Stimulated activated naive CD8-positive, alpha-beta T cell treated with anti-CD3 and anti-CD28 coated beads, Interleukin-15, amount 100 ng/mL, for 72 hours (primary cell): ENCODE results near the gene TTLL11.
"Not testable (repeated sequence)": the region's sequence is repeated elsewhere in the genome, so short reads cannot be mapped to it uniquely, and the experiment has no call there.

Source experiments
- ATAC-seq: fragments of 150-1000 bp; cut with Tn5 transposase; 2 replicates; pipeline ENCODE4 v1.10.0; 2021; ENCODE audit warnings: mild to moderate bottlenecking, moderate library complexity
- DNase-seq, 2 donors: peaks; one replicate each; pipeline ENCODE4 v3.0.0; 2021 to 2022
- H3K27ac Mint-ChIP-seq, 2 donors: one replicate each; pipeline ENCODE4 v1.8.0; 2022; ENCODE audit warnings: mild to moderate bottlenecking in 2 of 2, mixed read lengths in 2 of 2, moderate library complexity in 2 of 2
- H3K27me3 Mint-ChIP-seq: one replicate; pipeline ENCODE4 v1.8.0; 2022; ENCODE audit warnings: mixed read lengths
- H3K4me1 Mint-ChIP-seq: one replicate; pipeline ENCODE4 v1.8.0; 2022; ENCODE audit warnings: mild to moderate bottlenecking, mixed read lengths
- H3K4me3 Mint-ChIP-seq, 2 donors: one replicate each; pipeline ENCODE4 v1.8.0; 2022; ENCODE audit warnings: mild to moderate bottlenecking in 2 of 2, mixed read lengths in 2 of 2, moderate library complexity in 1 of 2
- H3K9me3 Mint-ChIP-seq, 2 donors: one replicate each; pipeline ENCODE4 v1.8.0; 2022; ENCODE audit warnings: mixed read lengths in 2 of 2

Gene TTLL11

GRCh38 chr9:122118343-122119165, 25.4 kb upstream of the TTLL11 start:
- Mint-ChIP-seq H3K9me3 (no peaks in the 10 kb centered on the region), H3K4me3 (no peak overlapping the region), H3K4me1 (peaks cover 8% of the 10 kb centered on the region), H3K27me3 (peaks cover 14% of the 10 kb centered on the region), H3K27ac (no peak overlapping the region)
- ATAC-seq (no peak), DNase-seq (no peak)

- not testable (repeated sequence) for H3K9me3 Mint-ChIP-seq, H3K27ac Mint-ChIP-seq, ATAC-seq, H3K4me1 Mint-ChIP-seq, H3K4me3 Mint-ChIP-seq, DNase-seq
- peaks cover 26% of the 10 kb centered on the region for H3K27me3 Mint-ChIP-seq
Observed at GRCh38 chr9:122117241-122117640, 24.1 kb upstream of the TTLL11 start.

GRCh38 chr9:122116448-122117173, 23.5 kb upstream of the TTLL11 start:
- DNase-seq, result no peak
- Mint-ChIP-seq H3K9me3 (no peaks in the 10 kb centered on the region), H3K4me1 (no peaks in the 10 kb centered on the region), H3K27me3 (peaks cover 27% of the 10 kb centered on the region), H3K27ac (no peak overlapping the region), H3K4me3 (no peak overlapping the region)
- ATAC-seq, result no peak

DNA sequence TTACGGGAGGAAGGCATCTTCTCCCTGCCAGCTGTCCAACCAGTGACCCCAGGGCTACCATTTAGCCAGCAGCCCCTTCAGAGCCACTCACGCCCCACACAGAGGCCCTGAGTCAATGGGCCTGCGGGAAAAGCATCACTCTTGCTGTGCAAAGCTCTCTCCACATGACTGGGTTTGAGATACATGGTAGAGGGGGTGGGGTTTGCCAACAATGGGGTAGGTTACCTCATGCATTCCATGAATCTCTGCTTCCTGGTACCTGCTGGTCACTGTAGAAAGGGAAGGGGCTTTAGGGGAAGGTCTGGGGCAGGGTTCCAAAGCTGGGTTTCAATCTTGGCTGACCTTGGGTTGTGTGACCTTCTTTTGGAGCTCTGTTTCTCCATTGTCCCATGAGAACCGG, 22.9 kb upstream of the TTLL11 start:
- peaks cover 27% of the 10 kb centered on the region for H3K27me3 Mint-ChIP-seq
- H3K4me1 Mint-ChIP-seq, result no peaks in the 10 kb centered on the region
- no peak overlapping the region for H3K27ac Mint-ChIP-seq
- no peaks in the 10 kb centered on the region for H3K9me3 Mint-ChIP-seq
- H3K4me3 Mint-ChIP-seq, result no peak overlapping the region
- DNase-seq (no peak), ATAC-seq (no peak)

- ATAC-seq, result no peak
- no peak overlapping the region for H3K4me3 Mint-ChIP-seq
- H3K27me3 Mint-ChIP-seq, result peaks cover 27% of the 10 kb centered on the region
- no peaks in the 10 kb centered on the region for H3K4me1 Mint-ChIP-seq
- no peaks in the 10 kb centered on the region for H3K9me3 Mint-ChIP-seq
- H3K27ac Mint-ChIP-seq, result no peak overlapping the region
- no peak for DNase-seq
Observed at GRCh38 chr9:122115176-122116035, 22.3 kb upstream of the TTLL11 start.

DNA sequence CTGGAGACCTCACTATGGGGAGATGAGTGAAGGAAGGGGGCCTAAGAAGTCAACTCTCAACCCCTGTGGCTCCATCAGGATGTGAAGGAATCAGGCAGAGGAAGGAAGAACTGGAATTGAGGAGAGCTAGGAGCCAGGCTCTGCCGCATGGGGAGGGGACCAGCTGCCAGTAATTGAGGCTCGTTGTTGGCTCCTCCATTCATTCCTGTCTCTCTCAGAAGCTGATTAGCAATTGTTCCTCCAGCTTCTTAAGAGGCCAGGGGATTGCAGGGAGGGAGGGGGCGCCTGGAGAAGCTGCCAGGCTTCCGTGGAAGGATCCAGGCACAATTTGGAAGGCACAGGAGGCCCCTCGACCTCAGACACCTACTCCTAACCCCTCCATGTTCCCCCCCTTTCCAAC, 20.5 kb upstream of the TTLL11 start:
- no peak for ATAC-seq
- Mint-ChIP-seq H3K9me3 (no peaks in the 10 kb centered on the region), H3K27ac (no peak overlapping the region), H3K4me3 (no peak overlapping the region), H3K4me1 (no peaks in the 10 kb centered on the region), H3K27me3 (peaks cover 27% of the 10 kb centered on the region)
- DNase-seq, result no peak

DNA sequence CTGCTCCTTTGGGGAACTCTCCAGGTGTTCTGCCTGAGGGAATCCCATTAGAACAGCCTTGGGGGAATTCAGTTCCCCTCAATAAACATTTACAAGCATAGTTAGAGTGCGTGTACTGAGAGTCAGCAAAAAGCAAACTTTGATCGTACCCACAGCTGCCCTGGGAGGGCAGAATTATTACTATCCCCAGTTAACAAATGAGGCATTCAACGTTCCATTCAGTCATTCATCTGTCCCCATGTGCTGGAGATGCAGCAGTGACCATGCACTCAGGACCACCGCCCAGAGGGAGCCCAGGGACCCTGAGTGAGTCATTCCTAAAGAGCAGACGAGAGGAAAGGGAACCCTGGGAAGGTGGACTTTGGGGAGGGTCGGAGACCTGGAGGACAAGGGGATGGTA, 19.1 kb upstream of the TTLL11 start:
- Mint-ChIP-seq H3K27ac (peak overlapping the region in 1 of 2 donors; percentile 42), H3K9me3 (no peaks in the 10 kb centered on the region), H3K4me3 (no peak overlapping the region), H3K4me1 (no peaks in the 10 kb centered on the region), H3K27me3 (peaks cover 27% of the 10 kb centered on the region)
- ATAC-seq (no peak), DNase-seq (no peak)

DNA sequence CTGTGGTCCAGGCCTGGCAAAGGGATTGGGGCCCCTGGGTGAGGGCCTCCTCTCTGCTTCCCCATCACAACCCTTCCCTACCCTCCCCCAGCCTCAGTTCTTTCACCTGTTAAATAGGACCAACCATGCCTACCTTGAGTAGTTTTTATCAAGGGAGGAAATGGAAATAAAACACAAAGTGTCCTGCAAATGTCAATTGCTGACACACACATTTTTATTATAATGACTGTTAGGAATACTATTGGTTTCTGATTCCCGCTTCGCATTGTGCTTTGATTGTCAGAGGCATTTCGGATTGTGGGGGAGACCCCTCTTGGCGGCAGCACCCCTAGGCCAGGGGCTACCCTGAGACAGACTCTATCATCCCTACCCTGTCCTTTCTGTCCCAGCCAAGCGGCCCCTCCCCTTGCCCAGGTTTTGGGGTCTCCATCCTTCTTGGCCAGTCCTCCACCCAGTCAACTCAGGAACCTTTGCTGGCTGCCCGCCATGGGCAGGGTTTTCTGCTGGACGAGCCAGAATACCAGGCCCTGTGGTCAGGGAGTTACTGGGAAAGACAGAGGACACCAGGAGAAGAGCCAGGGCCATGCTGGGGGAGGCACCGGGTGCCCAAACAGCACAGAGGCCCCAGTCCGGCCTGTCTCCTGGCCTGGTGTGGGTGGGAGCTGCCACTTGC, 18.4 kb upstream of the TTLL11 start:
- ATAC-seq, result no peak
- no peak for DNase-seq
- Mint-ChIP-seq H3K4me3 (no peak overlapping the region), H3K27me3 (peaks cover 27% of the 10 kb centered on the region), H3K27ac (no peak overlapping the region), H3K9me3 (no peaks in the 10 kb centered on the region), H3K4me1 (no peaks in the 10 kb centered on the region)

DNA sequence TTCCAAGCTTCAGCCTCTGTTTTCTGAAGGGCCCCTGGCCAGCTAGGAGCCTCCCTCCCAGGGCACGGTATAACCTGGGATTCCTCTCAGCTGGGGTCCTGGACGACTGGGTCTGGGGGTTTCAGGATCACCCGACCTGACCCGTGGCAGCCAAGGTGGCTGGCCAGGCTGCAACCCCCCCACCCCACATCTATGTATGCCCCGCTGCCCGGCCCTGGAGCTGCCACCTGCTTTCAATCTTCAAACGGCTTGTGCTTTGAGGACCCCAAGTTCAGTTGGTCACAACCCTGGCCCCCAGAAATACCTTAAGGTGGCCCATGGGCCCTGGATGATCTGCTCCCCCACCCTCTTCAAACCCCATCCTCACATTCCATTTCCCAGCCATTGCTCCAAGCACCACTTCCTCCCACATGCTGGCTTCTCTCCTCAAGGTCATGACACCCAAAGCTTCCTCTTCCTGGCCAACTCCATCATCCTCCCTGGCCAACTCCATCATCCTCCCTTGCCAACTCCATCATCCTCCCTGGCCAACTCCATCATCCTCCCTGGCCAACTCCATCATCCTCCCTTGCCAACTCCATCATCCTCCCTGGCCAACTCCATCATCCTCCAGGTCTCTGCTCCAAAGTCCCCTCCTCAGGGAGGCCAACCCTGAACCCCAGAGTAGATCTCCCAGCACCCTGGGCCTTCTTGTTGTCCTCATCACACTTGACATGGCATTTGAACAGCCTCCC, 17.2 kb upstream of the TTLL11 start:
- Mint-ChIP-seq H3K27me3 (peaks cover 22% of the 10 kb centered on the region), H3K27ac (peak overlapping the region; percentile 22 to 91), H3K4me3 (no peak overlapping the region), H3K4me1 (no peaks in the 10 kb centered on the region), H3K9me3 (no peaks in the 10 kb centered on the region)
- no peak for DNase-seq
- no peak for ATAC-seq

- Mint-ChIP-seq H3K27ac (no peak overlapping the region), H3K4me1 (no peaks in the 10 kb centered on the region), H3K4me3 (no peak overlapping the region), H3K9me3 (peaks cover under 1 to 3% of the 10 kb centered on the region in 2 donors), H3K27me3 (peaks cover 13% of the 10 kb centered on the region)
- ATAC-seq, result no peak
- DNase-seq, result no peak
Observed at GRCh38 chr9:122109035-122109813, 16.1 kb upstream of the TTLL11 start.

GRCh38 chr9:122107291-122107805, 14.2 kb upstream of the TTLL11 start:
- ATAC-seq (no peak), DNase-seq (no peak)
- Mint-ChIP-seq H3K4me3 (no peak overlapping the region), H3K4me1 (no peaks in the 10 kb centered on the region), H3K27me3 (peaks cover 2% of the 10 kb centered on the region), H3K27ac (peak overlapping the region in 1 of 2 donors; percentile 14), H3K9me3 (peaks cover 6 to 11% of the 10 kb centered on the region in 2 donors)

GRCh38 chr9:122106576-122106975, 13.5 kb upstream of the TTLL11 start:
- no peak overlapping the region for H3K27ac Mint-ChIP-seq
- no peaks in the 10 kb centered on the region for H3K4me1 Mint-ChIP-seq
- no peaks in the 10 kb centered on the region for H3K27me3 Mint-ChIP-seq
- DNase-seq (no peak), ATAC-seq (no peak)
- peaks cover 6 to 11% of the 10 kb centered on the region in 2 donors for H3K9me3 Mint-ChIP-seq
- no peak overlapping the region for H3K4me3 Mint-ChIP-seq

- Mint-ChIP-seq H3K27me3 (no peaks in the 10 kb centered on the region), H3K27ac (no peak overlapping the region), H3K9me3 (peaks cover 6 to 11% of the 10 kb centered on the region in 2 donors), H3K4me3 (no peak overlapping the region), H3K4me1 (no peaks in the 10 kb centered on the region)
- DNase-seq (no peak), ATAC-seq (no peak)
Observed at GRCh38 chr9:122103985-122104384, 10.9 kb upstream of the TTLL11 start.

- DNase-seq (no peak), ATAC-seq (no peak)
- H3K4me3 Mint-ChIP-seq, result no peak overlapping the region
- no peaks in the 10 kb centered on the region for H3K4me1 Mint-ChIP-seq
- H3K27me3 Mint-ChIP-seq, result no peaks in the 10 kb centered on the region
- peaks cover 6 to 11% of the 10 kb centered on the region in 2 donors for H3K9me3 Mint-ChIP-seq
- H3K27ac Mint-ChIP-seq, result no peak overlapping the region
Observed at GRCh38 chr9:122102156-122102555, 9.0 kb upstream of the TTLL11 start.
